Naive thymus-derived CD8-positive, alpha-beta T cell (primary cell): ENCODE measurements around the gene SPATA20. TPM values are rescaled to one million over a fixed set of nuclear protein-coding genes. Genes with fewer than 3 reads are reported as not detected.

Experiments
- ATAC-seq, 2 donors: fragments of 150-1000 bp; cut with Tn5 transposase in 1 of 2; sonication (Bioruptor Pico), chemical (Tn5 transposase) in 1 of 2; 1 replicate in 1 of 2; 2 replicates in 1 of 2; pipeline ENCODE4 v1.10.0; 2021; ENCODE audit warnings: mild to moderate bottlenecking in 2 of 2, moderate library complexity in 2 of 2
- POLR2A ChIA-PET: fragments of 350-600 bp; sonication (Branson Sonifier 250); formaldehyde crosslinking; loops from one replicate; lab custom pipeline; 2021; ENCODE audit warnings: antibody characterized with exemption; lab: Charles Lee
- DNase-seq, 10 donors: peaks; one replicate each; pipeline versions ENCODE4 v3.0.0 to v3.0.0-alpha.2; 2020 to 2022
- H3K27ac Mint-ChIP-seq, 10 donors: one replicate each; pipeline ENCODE4 v1.8.0; 2020 to 2022; ENCODE audit warnings: mild to moderate bottlenecking in 10 of 10, mixed read lengths in 10 of 10, moderate library complexity in 4 of 10, inconsistent platforms in 1 of 10
- H3K27me3 Mint-ChIP-seq, 5 donors: one replicate each; pipeline ENCODE4 v1.8.0; 2021 to 2022; ENCODE audit warnings: mixed read lengths in 5 of 5
- H3K36me3 Mint-ChIP-seq, 3 donors: one replicate each; pipeline ENCODE4 v1.8.0; 2020 to 2022; ENCODE audit warnings: mixed read lengths in 3 of 3, mild to moderate bottlenecking in 2 of 3, inconsistent platforms in 1 of 3
- H3K4me1 Mint-ChIP-seq, 4 donors: one replicate each; pipeline ENCODE4 v1.8.0; 2021 to 2022; ENCODE audit warnings: mixed read lengths in 4 of 4
- H3K4me3 Mint-ChIP-seq, 10 donors: one replicate each; pipeline ENCODE4 v1.8.0; 2020 to 2022; ENCODE audit warnings: mild to moderate bottlenecking in 10 of 10, mixed read lengths in 10 of 10, moderate library complexity in 6 of 10, inconsistent platforms in 1 of 10
- H3K9me3 Mint-ChIP-seq, 9 donors: one replicate each; pipeline ENCODE4 v1.8.0; 2020 to 2022; ENCODE audit warnings: mixed read lengths in 9 of 9, mild to moderate bottlenecking in 3 of 9, inconsistent platforms in 1 of 9, moderate library complexity in 1 of 9
- polyA plus RNA-seq, 3 donors: library from polyadenylated mRNA; unstranded; fragments of 300-500 nt; fragmentation: Illumina TruSeq; gene quantifications; one replicate each; pipeline ENCODE4 v1.2.3, GENCODE V29; 2021
- total RNA-seq, 8 experiments: library from RNA in 2 of 8; stranded (reverse) in 2 of 8; gene quantifications; one replicate each; pipeline ENCODE4 v1.2.3 and lab custom pipeline; 2021 to 2026

SPATA20 gene
- total and polyA plus RNA-seq, 5 experiments from 2014 or later, result 6.9 to 39.8 (median 8.9) TPM

DNA sequence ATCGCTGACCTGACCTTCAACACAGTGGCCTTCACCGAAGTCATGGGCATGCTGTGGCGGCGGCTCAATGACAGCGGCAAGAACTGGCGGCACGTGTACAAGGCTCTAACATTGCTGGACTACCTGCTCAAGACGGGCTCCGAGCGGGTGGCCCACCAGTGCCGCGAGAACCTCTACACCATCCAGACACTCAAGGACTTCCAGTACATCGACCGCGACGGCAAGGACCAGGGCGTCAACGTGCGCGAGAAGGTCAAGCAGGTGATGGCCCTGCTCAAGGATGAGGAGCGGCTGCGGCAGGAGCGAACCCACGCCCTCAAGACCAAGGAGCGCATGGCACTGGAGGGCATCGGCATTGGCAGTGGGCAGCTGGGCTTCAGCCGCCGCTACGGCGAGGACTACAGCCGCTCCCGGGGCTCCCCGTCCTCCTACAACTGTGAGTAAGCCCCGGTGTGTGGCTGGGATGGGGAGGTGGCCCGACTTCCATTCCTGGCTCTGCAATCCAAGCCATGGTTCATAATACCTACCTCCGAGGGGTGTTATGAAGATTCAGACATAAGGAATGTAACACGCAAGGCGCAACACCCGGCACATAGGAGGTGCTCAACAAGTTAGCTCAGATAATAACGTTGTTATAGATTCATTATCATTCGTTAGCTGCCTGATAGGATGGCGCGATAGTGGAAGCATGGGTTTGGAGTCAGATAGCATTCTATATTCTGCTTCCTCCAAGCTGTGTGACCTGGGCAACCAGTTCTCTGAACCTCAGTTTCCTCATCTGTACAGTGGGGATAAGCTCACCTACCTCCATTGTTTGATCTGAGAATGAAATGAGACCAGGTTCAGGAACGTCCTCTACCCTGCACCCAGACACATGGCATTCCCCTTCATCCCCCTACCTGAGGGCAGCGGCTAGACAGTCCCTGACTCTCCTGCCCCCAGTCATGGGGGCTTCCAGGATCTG lies 10.0 kb upstream of the SPATA20 start:
- POLR2A ChIA-PET, result no interaction called here
- no peak for ATAC-seq
- no peak overlapping the region for H3K27ac Mint-ChIP-seq
- H3K36me3 Mint-ChIP-seq, result no peaks in the 10 kb centered on the region
- no peaks in the 10 kb centered on the region for H3K9me3 Mint-ChIP-seq
- H3K4me1 Mint-ChIP-seq, result peaks cover 10 to 31% (median 27%) of the 10 kb centered on the region in 4 donors
- H3K4me3 Mint-ChIP-seq, result peak overlapping the region in 1 of 10 donors; percentile 60
- peaks cover 14 to 33% (median 23%) of the 10 kb centered on the region in 5 donors for H3K27me3 Mint-ChIP-seq
- no peak for DNase-seq

DNA sequence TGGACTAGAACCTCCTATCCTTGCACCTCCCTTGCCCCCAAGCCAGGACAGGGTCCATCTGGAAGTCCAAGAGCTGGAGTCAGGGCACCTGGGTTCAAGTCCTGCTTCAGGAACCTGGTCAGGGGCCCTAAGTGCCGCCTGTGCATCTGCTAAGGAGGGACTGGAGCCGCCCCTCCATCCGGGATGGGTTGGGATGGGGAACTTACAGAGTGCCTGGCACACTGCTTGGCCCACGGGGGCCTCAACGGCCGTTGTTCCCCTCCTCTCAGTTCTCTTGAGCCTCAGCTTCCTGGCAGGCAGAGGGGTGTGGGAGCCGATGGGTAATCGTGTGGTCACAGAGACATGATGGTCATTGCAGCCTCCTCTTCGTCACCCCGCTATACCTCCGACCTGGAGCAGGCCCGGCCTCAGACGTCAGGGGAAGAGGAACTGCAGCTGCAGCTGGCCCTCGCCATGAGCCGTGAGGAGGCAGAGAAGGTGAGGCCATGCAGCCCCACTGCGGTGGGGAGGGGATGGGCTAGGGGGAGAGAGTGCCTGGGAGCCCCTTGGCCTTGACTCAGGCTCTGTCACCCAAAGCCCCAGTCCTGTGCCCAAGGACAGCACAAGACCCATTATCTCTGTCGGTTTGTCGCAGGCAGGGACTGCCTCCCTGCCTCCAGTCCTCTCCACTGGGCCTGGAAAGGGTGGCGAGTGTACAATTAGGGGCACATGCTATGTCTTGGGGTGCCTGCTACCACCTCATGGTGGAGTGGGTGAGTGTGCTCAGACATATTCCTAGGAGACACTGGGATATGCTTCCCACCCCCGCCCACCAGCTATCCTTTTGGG lies 9.0 kb upstream of the SPATA20 start:
- Mint-ChIP-seq H3K27ac (no peak overlapping the region), H3K4me3 (no peak overlapping the region), H3K36me3 (no peaks in the 10 kb centered on the region), H3K4me1 (peaks cover 13 to 34% (median 28%) of the 10 kb centered on the region in 4 donors), H3K27me3 (peaks cover 11 to 23% (median 17%) of the 10 kb centered on the region in 5 donors), H3K9me3 (no peaks in the 10 kb centered on the region)
- POLR2A ChIA-PET, result no interaction called here
- no peak for DNase-seq
- no peak for ATAC-seq

DNA sequence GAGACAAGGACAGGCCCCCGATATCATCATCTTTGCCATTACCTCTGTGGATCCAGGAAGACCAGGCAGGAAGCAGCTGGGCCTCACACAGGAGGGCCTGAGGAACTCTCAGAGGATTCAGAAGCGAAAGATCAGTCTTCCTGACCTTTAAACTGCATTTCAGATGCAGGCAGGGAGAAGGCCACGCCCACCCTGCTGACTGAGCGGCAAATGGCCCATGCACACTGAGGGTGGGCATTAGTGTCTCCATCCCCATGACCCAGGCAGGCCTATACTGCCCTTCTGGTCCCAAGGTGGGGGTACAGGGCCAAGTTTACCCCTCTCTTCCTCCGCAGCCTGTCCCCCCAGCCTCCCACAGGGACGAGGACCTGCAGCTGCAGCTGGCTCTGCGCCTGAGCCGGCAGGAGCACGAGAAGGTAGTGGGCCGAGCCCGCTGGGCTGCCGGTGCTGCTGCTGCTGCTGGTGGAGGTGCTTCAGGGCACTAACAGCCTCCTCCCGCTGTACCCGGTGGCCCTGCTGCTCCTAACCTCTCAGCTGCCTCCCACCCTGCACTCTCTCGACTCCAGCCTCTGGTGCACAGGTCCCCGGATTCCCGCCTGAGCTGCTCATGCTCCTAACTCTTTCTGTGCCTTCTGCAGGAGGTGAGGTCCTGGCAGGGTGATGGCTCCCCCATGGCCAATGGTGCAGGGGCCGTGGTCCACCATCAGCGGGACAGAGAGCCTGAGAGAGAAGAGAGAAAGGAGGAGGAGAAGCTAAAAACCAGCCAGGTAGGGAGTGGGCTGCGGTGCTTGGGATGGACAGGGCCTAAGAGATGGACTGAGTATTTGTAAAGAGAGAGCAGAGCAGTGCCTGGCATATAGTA lies 8.2 kb upstream of the SPATA20 start:
- ATAC-seq (no peak), DNase-seq (no peak)
- no peaks in the 10 kb centered on the region for H3K36me3 Mint-ChIP-seq
- no peaks in the 10 kb centered on the region for H3K9me3 Mint-ChIP-seq
- POLR2A ChIA-PET, result no interaction called here
- peak overlapping the region in 1 of 10 donors; percentile 14 for H3K4me3 Mint-ChIP-seq
- H3K27ac Mint-ChIP-seq, result peak overlapping the region in 1 of 10 donors; percentile 83
- H3K4me1 Mint-ChIP-seq, result peaks cover 5 to 25% (median 20%) of the 10 kb centered on the region in 4 donors
- H3K27me3 Mint-ChIP-seq, result peaks cover 3 to 14% (median 9%) of the 10 kb centered on the region in 5 donors

DNA sequence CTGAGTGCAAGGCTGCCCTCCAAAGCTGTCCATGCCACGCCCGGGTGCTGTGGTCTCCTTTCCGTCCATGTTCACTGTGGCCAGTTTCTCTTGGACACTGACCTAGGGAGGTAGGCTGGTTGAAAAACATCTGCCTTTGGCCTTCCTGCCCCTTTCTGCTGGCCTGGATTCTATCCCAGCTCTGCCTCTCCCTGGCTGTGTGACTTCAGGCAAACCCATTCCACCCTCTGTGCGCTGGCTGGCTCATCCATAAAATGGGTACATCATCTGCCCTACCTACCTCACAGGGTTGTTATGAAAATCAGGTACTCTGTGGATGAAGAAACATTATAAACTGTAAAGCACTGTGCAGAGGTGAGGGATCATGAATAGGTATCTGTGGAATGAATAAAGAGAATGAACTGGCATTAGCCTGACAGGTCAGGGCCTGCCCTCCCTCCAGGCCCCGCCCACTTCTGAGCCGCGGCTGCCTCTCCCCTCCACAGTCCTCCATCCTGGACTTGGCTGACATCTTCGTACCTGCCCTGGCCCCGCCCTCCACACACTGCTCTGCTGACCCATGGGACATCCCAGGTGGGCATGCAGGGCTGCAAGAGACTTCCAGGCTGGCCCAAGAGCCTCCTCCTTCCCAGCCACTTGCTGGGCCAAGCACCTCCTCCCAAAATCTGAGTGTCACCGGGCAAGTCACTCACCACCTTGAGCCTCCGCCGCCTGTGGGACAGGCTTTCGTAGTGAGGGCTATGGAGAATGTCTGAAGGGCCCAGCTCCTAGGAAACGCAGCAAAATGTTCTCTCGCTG lies 7.0 kb upstream of the SPATA20 start:
- Mint-ChIP-seq H3K27ac (peak overlapping the region in 3 of 10 donors; percentile 2 to 83 (median 48)), H3K27me3 (peaks cover 0 to 13% (median 12%) of the 10 kb centered on the region in 5 donors), H3K36me3 (no peaks in the 10 kb centered on the region), H3K4me1 (peaks cover 7 to 19% (median 18%) of the 10 kb centered on the region in 4 donors), H3K4me3 (no peak overlapping the region), H3K9me3 (no peaks in the 10 kb centered on the region)
- POLR2A ChIA-PET, result interaction anchor here (0.5 kb wide), 1 partner anchor 205 kb away, joined by 3 read pairs; no protein-coding TSS in a partner anchor
- DNase-seq, result no peak
- no peak for ATAC-seq

DNA sequence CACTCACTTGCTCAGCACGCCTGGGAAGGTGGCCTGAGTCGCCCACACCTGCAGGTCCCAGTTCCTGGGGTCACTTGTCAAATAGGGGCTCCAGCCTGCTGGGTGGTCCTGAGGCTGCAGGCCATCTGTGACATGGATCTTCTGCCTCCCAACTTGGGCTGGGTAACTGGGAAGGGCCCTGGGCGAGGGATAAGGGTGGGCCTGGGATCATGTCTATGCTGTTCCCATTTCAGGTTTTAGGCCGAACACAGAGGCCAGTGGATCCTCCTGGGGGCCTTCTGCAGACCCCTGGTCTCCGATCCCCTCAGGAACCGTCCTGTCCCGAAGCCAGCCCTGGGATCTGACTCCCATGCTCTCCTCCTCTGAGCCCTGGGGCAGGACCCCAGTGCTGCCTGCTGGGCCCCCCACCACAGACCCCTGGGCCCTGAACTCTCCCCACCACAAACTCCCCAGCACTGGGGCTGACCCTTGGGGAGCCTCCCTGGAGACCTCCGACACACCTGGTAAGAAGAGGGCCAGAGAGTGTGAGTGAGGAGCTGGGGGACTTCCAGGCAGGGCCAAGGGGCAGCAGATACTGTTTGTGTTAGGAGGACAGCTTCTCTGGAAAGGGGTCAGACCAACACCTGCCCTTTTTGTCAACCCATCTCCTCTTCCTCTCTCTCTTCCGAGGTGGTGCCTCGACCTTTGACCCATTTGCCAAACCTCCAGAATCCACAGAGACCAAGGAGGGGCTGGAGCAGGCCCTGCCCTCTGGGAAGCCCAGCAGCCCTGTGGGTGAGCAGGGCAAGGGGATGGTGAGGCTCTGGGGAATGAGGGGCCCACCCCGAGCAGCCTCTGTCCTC lies 6.2 kb upstream of the SPATA20 start:
- Mint-ChIP-seq H3K4me3 (peak overlapping the region; percentile 40 to 95 (median 84)), H3K4me1 (peaks cover 8 to 21% (median 17%) of the 10 kb centered on the region in 4 donors), H3K9me3 (no peaks in the 10 kb centered on the region), H3K27me3 (peaks cover 0 to 12% (median 7%) of the 10 kb centered on the region in 5 donors), H3K36me3 (no peaks in the 10 kb centered on the region), H3K27ac (peak overlapping the region in 1 of 10 donors; percentile 83)
- no peak for ATAC-seq
- no peak for DNase-seq
- POLR2A ChIA-PET, result interaction anchor here (0.5 to 1.4 kb wide), 2 partner anchors 20 to 599 kb away, joined by 4 to 5 read pairs; partner anchors contain the start of gene CACNA1G

DNA sequence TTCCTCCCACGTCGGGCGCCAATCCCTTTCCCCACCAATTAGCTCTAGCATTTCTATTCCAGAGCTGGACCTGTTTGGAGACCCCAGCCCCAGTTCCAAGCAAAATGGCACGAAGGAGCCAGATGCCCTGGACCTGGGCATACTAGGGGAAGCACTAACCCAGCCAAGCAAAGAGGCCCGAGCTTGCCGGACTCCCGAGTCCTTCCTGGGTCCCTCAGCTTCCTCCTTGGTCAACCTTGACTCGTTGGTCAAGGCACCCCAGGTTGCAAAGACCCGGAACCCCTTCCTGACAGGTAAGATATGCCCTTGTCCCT lies 5.6 kb upstream of the SPATA20 start:
- no peak for ATAC-seq
- Mint-ChIP-seq H3K27me3 (peaks cover 0 to 12% (median 6%) of the 10 kb centered on the region in 5 donors), H3K4me1 (peaks cover 10 to 21% (median 20%) of the 10 kb centered on the region in 4 donors), H3K36me3 (no peaks in the 10 kb centered on the region), H3K27ac (peak overlapping the region in 6 of 10 donors; percentile 19 to 90 (median 68)), H3K4me3 (peak overlapping the region; percentile 72 to 95 (median 84)), H3K9me3 (no peaks in the 10 kb centered on the region)
- no peak for DNase-seq
- POLR2A ChIA-PET, result interaction anchor here (0.5 to 1.4 kb wide), 4 partner anchors 20 to 598 kb away, joined by 4 to 5 read pairs (median 4); partner anchors contain the start of genes CACNA1G and TOB1

DNA sequence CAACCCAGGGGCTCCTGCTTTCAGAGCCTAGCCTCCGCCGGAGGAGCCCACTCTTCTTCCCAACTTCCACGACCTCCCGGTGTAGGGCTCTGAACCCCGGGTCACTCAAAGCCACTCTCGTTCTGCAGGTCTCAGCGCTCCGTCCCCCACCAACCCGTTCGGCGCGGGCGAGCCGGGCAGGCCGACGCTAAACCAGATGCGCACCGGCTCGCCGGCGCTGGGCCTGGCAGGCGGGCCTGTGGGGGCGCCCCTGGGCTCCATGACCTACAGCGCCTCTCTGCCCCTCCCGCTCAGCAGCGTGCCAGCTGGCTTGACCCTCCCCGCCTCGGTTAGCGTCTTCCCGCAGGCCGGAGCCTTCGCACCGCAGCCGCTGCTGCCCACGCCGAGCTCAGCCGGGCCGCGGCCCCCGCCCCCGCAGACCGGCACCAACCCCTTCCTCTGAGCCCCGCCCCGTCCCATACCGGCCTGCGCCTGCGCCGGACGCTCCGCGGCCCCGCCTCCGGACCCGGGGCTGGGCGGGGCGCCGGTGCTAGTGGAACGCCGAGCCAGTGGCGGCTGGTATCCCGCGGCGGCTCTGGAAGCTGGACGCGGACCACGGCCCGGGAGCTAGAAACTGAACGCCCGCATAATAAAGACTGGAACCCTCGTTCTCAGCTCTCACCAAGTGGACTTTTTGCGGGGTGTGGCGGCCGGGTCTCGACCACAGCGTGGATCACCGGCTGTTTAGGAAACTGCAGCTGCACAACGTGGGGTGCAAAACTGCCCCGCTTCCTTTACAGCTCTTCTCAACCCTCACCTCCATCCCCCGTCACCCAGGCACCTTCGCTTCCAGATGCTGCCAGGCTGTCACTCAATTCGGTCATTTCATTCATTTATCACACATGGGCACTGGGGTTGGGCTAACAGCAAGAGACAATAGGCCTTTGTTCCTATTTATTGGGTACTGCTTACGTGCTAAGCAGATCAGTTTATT lies 5.0 kb upstream of the SPATA20 start:
- Mint-ChIP-seq H3K9me3 (no peaks in the 10 kb centered on the region), H3K36me3 (no peaks in the 10 kb centered on the region), H3K27ac (peak overlapping the region; percentile 19 to 90 (median 74)), H3K4me3 (peak overlapping the region; percentile 79 to 95 (median 86)), H3K4me1 (peaks cover 12 to 28% (median 24%) of the 10 kb centered on the region in 4 donors), H3K27me3 (peaks cover 0 to 12% (median 6%) of the 10 kb centered on the region in 5 donors)
- DNase-seq (peak; percentile 66 to 87 (median 83)), ATAC-seq (peak; percentile 86 to 88)
- POLR2A ChIA-PET, result interaction anchor here (0.5 to 1.4 kb wide), 5 partner anchors 11 to 598 kb away, joined by 3 to 5 read pairs (median 4); partner anchors contain the start of genes CACNA1G and TOB1

DNA sequence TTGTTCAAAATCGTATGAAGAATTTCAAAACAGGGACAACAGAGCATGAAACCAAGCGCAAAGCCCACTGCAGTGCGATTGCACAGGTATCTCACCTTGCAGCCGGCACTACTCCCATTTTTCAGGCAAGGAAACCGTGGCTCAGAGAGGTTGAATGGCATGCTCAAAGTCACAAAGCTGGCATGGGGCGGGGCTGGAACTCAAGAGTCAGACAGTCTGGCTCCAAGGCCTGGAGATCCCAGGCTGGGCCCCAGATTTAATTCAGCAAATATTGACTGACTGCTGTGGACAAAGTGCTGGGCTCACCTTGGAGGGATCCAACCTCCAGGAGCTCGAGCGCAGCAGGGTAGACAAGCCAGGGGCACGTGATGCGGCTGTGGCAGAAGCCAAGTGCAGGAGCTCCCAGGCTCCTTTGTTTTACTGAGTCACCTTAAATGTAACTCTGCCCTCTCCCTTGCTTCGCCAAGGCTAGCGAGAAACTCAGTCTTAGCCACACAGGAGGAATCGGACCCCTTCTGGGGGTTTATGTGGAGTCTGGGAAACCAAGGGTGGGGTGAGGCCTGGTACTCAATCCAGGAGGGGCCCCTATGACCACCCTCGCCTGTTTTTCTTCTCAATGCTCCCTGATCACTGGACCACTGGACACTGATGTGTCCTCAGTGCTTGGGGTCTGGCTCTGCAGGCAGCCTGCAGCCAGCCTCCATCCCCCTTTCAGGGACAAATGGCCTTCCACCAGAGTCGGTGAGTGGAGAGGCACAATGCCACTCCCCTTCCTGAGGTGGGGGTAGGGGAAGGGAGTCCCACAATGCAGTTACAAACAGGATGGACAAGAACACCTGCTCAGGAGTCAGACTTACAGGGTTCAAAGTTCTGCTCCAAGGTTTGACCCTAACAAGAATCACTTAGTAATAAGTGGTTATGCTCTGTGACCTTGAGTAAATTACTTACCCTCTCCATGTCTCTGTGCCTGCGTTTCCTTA lies 3.9 kb upstream of the SPATA20 start:
- Mint-ChIP-seq H3K27ac (peak overlapping the region in 4 of 10 donors; percentile 37 to 76 (median 64)), H3K9me3 (no peaks in the 10 kb centered on the region), H3K36me3 (no peaks in the 10 kb centered on the region), H3K27me3 (peaks cover 0 to 12% (median 6%) of the 10 kb centered on the region in 5 donors), H3K4me1 (peaks cover 12 to 34% (median 28%) of the 10 kb centered on the region in 4 donors), H3K4me3 (peak overlapping the region; percentile 79 to 95 (median 86))
- POLR2A ChIA-PET, result interaction anchor here (1.4 kb wide), 1 partner anchor 64 kb away, joined by 5 read pairs; no protein-coding TSS in a partner anchor
- DNase-seq (no peak), ATAC-seq (no peak)
